H4 (cell line): ENCODE data around the gene NUMB. TPM values are rescaled to one million over a fixed set of nuclear protein-coding genes. Genes with fewer than 3 reads are reported as not detected.

Source experiments
- DNase-seq: peaks from one replicate; pipeline ENCODE4 v3.0.0-alpha.2; 2015; ENCODE audit warnings: low spot score
- total RNA-seq: library from RNA; depleted of rRNA; stranded (reverse); fragments of >200 nt; shearing (Covaris generic); gene quantifications from 2 replicates; pipeline ENCODE4 v1.2.3, GENCODE V29; 2014; rRNA removed

The NUMB gene
- total RNA-seq, 1 experiment from 2014 or later, result 13.2 TPM

DNA sequence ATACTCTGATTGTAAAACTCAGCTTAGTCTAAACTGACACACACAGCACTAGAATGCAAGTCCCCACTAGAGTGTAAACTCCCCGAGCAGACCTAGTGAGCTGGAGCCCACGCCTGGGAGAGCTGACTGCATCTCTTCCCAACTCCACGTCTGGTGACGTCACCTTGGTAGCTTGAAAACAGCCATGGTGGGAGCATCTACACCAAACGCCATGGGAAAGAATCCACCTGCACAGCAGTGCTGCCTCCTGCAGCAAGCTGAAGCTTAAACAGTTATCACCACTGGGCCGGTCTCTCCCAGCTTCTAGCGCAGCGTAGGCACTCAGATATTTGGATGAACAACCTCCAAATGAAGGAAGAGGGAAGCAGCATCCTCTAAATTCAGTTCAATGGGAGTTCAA, 225.4 kb downstream of the NUMB start:
- no peak for DNase-seq

- no peak for DNase-seq
These were observed 226.1 kb downstream of the NUMB start for GRCh38 chr14:73231981-73232851.

- DNase-seq, result no peak
These were observed 228.3 kb downstream of the NUMB start for GRCh38 chr14:73230051-73230450.

- DNase-seq, result peak; percentile 85
These were observed 230.2 kb downstream of the NUMB start for GRCh38 chr14:73227812-73228781.

DNA sequence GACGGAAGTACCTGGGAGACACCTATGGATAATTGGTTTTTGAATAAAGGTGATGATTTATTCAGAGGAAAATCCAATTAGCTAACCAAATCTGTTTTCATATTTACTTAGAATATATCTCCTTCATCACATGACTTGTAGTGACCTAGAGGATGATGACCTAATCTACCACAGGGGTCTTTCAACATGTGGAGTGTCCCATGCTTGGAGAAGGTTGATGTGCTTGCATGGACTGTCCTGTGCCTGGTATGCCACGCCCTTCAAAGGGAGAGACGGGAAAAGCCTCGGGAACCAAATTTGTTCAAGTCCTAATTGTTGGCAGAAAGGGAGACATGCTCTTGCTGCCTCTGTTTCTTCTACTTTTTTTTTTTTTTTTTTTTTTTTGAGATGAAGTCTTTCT, 232.8 kb downstream of the NUMB start:
- DNase-seq, result no peak

Other genes with a start within 250 kb of the NUMB start
- gene PAPLN, start 221.0 kb downstream of the NUMB start, total RNA-seq, result not detected in 2 replicates
- gene RIOX1, start 32.4 kb upstream of the NUMB start, total RNA-seq, result 9.0 and 12.3 TPM in 2 replicates
- not detected in 2 replicates for gene ACOT1, start 78.6 kb upstream of the NUMB start, total RNA-seq
- gene HEATR4, start 100.4 kb upstream of the NUMB start, total RNA-seq, result not detected in 2 replicates
- gene ACOT2, start 110.7 kb upstream of the NUMB start, total RNA-seq, result 39.0 and 41.0 TPM in 2 replicates
- 0.19 TPM in 1 of 2 replicates, not detected in the other for gene ACOT4, start 133.3 kb upstream of the NUMB start, total RNA-seq
- gene ACOT6, start 154.0 kb upstream of the NUMB start, total RNA-seq, result not detected in 2 replicates
- 8.1 and 14.4 TPM in 2 replicates for gene DNAL1, start 186.4 kb upstream of the NUMB start, total RNA-seq